ENCODE measurements around the gene TMEM204. TPM values are rescaled to one million over a fixed set of nuclear protein-coding genes. Genes with fewer than 3 reads are reported as not detected.

TMEM204 gene
- polyA plus RNA-seq, 4 donors: 1.6 to 23.8 (median 7.0) TPM

DNA sequence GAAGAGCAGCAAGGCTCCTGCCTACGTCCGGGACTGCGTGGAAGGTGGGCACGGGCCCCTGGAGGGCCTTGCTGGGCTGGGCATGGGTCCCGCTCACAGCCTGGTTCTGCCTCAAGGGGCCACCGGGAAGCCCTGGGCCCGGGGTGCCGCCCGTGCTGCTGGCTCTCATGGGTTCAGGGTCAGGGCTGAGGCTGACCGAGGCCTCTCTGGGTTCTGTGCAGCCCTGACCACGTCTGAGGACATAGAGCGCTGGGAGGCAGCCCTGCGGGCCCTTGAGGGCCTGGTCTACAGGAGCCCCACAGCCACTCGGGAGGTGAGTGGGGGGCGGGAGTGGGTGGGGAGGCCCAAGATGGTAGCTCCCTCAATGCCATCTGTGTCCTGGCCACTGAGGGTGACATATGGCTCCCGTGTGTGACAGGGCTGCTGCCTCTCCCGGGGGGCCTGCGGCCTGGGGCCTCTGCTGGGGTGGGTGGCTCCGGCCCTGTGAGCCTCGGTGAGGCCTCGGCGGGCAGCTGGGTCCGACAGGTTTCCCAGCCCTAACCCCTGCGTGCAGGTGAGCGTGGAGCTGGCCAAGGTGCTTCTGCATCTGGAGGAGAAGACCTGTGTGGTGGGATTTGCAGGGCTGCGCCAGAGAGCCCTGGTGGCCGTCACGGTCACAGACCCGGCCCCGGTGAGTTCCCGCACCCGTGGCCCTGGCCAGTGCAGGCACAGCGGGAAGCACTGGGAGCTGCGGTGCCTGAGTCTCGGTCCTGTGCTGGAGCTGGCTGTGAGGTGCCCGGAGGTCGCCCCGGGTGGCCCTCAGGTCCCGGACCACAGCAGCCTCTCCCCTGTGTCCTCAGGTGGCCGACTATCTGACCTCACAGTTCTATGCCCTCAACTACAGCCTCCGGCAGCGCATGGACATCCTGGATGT lies 31.1 kb upstream of the TMEM204 start:
- H3K36me3 ChIP-seq (ENCODE audit: control insufficient read depth in 3 of 3, insufficient read depth in 2 of 3, low read depth in 1 of 3, low read length in 3 of 3): peaks cover 2 to 91% (median 8%) of the 10 kb centered on the region in 3 donors
- H3K4me1 ChIP-seq (ENCODE audit: control insufficient read depth in 3 of 3, insufficient read depth in 2 of 3, low read depth in 1 of 3, low read length in 2 of 3): no peaks in the 10 kb centered on the region
- 97 to 98% (median 97%) methylated on average over 39 to 42 of the region's 42 CpGs for WGBS, 3 donors
- DNase-seq: no peak
- no peak for FAIRE-seq
- no peak overlapping the region for H3K4me3 ChIP-seq (ENCODE audit: low read depth in 1 of 3, low read length in 3 of 3)
- H3K27ac ChIP-seq (ENCODE audit: low read depth in 1 of 3, low read length in 2 of 3): no peak overlapping the region
- H3K27me3 ChIP-seq (ENCODE audit: control insufficient read depth in 3 of 3, insufficient read depth in 3 of 3, low read length in 3 of 3): no peaks in the 10 kb centered on the region
- no peaks in the 10 kb centered on the region for H3K9me3 ChIP-seq (ENCODE audit: control insufficient read depth in 2 of 2, insufficient read depth in 1 of 2, low read depth in 1 of 2, low read length in 1 of 2)

DNA sequence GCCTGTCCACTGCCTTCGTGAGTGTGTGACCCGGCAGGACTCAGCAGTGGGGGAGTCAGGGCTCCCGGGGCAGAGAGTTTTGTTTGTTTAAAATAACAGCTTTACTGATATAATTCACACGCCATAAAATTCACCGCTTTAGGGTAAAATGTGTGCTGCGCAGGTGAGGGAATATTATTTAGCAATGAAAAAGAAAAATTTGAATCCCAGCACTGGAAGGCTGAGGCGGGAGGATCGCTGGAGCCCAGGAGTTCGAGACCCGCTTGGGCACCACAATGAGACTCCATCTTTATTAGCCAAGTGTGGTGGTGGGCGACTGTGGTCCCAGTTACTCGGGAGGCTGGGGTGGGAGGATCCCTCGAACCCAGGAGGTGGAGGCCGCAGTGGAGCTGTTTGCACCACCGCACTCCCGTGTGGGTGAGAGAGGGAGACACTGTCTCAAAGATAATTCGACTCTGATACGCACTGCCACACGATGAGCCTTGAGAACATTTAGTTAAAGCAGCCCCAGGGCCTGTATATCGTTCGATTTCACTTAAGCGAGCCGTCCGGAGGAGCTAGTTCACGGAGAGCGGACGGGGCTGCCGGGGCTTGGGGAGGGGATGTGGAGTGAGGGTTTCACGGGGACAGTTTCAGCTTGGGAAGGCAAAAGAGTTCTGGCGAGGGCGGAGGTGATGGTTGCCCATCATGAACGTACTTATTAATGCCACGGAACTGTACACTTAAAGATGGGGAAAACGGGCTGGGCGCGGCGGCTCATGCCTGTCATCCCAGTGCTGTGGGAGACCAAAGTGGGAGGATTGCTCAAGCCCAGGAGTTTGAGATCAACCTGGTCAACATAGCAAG lies 30.1 kb upstream of the TMEM204 start:
- H3K4me1 ChIP-seq (ENCODE audit: control insufficient read depth in 3 of 3, insufficient read depth in 2 of 3, low read depth in 1 of 3, low read length in 2 of 3): no peaks in the 10 kb centered on the region
- peaks cover 2 to 90% (median 8%) of the 10 kb centered on the region in 3 donors for H3K36me3 ChIP-seq (ENCODE audit: control insufficient read depth in 3 of 3, insufficient read depth in 2 of 3, low read depth in 1 of 3, low read length in 3 of 3)
- H3K9me3 ChIP-seq (ENCODE audit: control insufficient read depth in 2 of 2, insufficient read depth in 1 of 2, low read depth in 1 of 2, low read length in 1 of 2): no peaks in the 10 kb centered on the region
- 96 to 97% (median 97%) methylated on average over 37 of the region's 37 CpGs for WGBS, 3 donors
- no peak for DNase-seq
- no peak overlapping the region for H3K4me3 ChIP-seq (ENCODE audit: low read depth in 1 of 3, low read length in 3 of 3)
- H3K27me3 ChIP-seq (ENCODE audit: control insufficient read depth in 3 of 3, insufficient read depth in 3 of 3, low read length in 3 of 3): no peaks in the 10 kb centered on the region
- FAIRE-seq: no peak
- H3K27ac ChIP-seq (ENCODE audit: low read depth in 1 of 3, low read length in 2 of 3): no peak overlapping the region

DNA sequence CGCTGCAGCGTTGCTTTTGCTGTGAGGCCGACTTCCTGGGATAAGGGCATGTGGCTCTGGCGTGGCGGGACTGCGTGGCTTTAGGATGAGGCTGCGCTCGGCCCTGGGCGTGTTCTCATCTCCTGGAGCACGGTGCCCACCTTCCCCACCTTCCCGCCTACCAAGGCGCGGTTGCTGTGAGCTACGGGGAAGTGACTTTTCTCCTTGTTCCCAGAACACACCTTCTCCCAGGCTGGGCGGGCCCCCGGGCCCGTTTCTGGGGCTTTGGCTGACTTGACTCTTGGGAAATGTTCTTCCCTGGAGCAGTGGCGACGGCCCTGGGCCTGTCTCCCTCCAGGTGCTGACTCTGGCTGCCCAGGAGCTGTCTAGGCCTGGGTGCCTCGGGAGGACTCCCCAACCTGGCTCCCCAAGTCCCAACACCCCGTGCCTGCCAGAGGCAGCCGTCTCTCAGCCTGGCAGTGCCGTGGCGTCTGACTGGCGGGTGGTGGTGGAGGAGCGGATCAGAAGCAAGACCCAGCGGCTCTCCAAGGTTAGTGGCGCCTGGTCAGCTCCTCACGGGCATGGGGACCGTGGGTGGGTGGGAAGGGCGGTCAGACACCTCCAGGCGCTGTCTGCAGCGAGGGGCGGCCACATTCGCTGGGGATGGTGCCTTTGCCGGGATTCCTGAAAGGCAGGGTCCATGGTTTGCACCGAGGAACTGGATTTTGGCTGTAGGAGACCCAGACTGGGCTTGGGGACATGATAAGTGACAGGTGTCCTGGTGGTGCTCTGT lies 28.2 kb upstream of the TMEM204 start:
- DNase-seq (no peak), FAIRE-seq (no peak)
- Histone ChIP-seq H3K9me3 (ENCODE audit: control insufficient read depth in 2 of 2, insufficient read depth in 1 of 2, low read depth in 1 of 2, low read length in 1 of 2) (no peaks in the 10 kb centered on the region), H3K4me1 (ENCODE audit: control insufficient read depth in 3 of 3, insufficient read depth in 2 of 3, low read depth in 1 of 3, low read length in 2 of 3) (no peaks in the 10 kb centered on the region), H3K4me3 (ENCODE audit: low read depth in 1 of 3, low read length in 3 of 3) (no peak overlapping the region), H3K27ac (ENCODE audit: low read depth in 1 of 3, low read length in 2 of 3) (no peak overlapping the region), H3K27me3 (ENCODE audit: control insufficient read depth in 3 of 3, insufficient read depth in 3 of 3, low read length in 3 of 3) (no peaks in the 10 kb centered on the region), H3K36me3 (ENCODE audit: control insufficient read depth in 3 of 3, insufficient read depth in 2 of 3, low read depth in 1 of 3, low read length in 3 of 3) (peaks cover 0 to 90% (median 14%) of the 10 kb centered on the region in 3 donors)
- 92 to 95% (median 94%) methylated on average over 32 to 37 of the region's 37 CpGs for WGBS, 3 donors

DNA sequence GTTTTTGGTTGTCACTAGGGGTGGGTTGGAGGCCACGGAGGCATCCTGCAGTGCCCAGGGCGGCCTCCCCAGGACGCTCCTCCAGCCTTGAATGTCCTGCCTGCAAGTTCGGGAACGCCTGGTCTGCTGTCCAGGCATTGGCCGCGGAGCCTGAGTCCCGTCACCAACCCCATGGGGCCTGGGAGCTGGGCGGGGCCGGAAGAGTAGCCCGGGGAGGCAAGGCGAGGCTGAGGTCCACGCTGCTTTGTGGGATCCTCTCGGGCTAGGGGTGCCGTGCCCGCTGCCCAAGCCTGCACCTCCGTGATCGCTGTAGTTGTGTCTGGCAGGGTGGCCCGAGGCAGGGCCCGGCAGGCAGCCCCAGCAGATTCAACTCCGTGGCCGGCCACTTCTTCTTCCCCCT lies 27.6 kb upstream of the TMEM204 start:
- no peaks in the 10 kb centered on the region for H3K27me3 ChIP-seq (ENCODE audit: control insufficient read depth in 3 of 3, insufficient read depth in 3 of 3, low read length in 3 of 3)
- DNase-seq: no peak
- FAIRE-seq: no peak
- 92 to 97% (median 93%) methylated on average over 21 to 22 of the region's 22 CpGs for WGBS, 3 donors
- no peak overlapping the region for H3K4me3 ChIP-seq (ENCODE audit: low read depth in 1 of 3, low read length in 3 of 3)
- H3K4me1 ChIP-seq (ENCODE audit: control insufficient read depth in 3 of 3, insufficient read depth in 2 of 3, low read depth in 1 of 3, low read length in 2 of 3): no peaks in the 10 kb centered on the region
- H3K36me3 ChIP-seq (ENCODE audit: control insufficient read depth in 3 of 3, insufficient read depth in 2 of 3, low read depth in 1 of 3, low read length in 3 of 3): peaks cover 0 to 90% (median 17%) of the 10 kb centered on the region in 3 donors
- H3K9me3 ChIP-seq (ENCODE audit: control insufficient read depth in 2 of 2, insufficient read depth in 1 of 2, low read depth in 1 of 2, low read length in 1 of 2): no peaks in the 10 kb centered on the region
- H3K27ac ChIP-seq (ENCODE audit: low read depth in 1 of 3, low read length in 2 of 3): no peak overlapping the region

DNA sequence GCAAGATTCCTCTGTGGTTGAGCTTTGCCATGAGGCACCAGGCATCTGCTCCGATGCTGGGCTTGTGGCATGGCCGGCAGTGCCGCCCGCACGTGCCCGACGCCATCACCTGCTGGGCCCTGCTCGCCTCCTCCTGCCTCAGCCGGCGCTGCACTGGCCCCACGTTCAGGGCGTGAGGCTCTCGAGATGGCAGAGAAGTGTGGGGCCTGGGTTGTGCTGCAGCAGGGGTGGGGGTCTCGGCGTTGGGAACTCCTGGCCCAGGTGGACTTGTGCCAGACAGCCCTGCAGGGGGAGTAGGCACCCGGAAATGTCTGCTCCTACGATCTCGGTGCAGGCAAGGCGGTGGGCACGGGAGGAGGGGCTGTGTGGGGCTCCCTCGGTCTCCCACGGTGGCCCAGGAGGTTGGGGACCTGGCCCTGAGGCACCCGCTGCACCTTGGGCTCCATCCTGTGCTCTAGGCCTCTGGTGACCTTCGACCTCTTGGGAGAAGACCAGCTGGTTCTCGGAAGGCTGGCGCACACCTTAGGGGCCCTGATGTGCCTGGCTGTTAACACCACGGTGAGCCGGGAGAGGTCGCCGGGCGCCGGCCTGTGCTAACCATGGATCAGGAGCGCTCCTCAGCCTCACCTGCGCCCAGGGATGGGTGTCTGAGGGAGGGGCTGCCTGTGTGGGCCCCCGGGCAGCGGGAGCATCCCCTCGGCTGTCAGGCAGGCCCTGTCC lies 26.8 kb upstream of the TMEM204 start:
- Histone ChIP-seq H3K27ac (ENCODE audit: low read depth in 1 of 3, low read length in 2 of 3) (no peak overlapping the region), H3K36me3 (ENCODE audit: control insufficient read depth in 3 of 3, insufficient read depth in 2 of 3, low read depth in 1 of 3, low read length in 3 of 3) (peaks cover 0 to 89% (median 13%) of the 10 kb centered on the region in 3 donors), H3K27me3 (ENCODE audit: control insufficient read depth in 3 of 3, insufficient read depth in 3 of 3, low read length in 3 of 3) (no peaks in the 10 kb centered on the region), H3K4me3 (ENCODE audit: low read depth in 1 of 3, low read length in 3 of 3) (no peak overlapping the region), H3K4me1 (ENCODE audit: control insufficient read depth in 3 of 3, insufficient read depth in 2 of 3, low read depth in 1 of 3, low read length in 2 of 3) (no peaks in the 10 kb centered on the region), H3K9me3 (ENCODE audit: control insufficient read depth in 2 of 2, insufficient read depth in 1 of 2, low read depth in 1 of 2, low read length in 1 of 2) (no peaks in the 10 kb centered on the region)
- FAIRE-seq (no peak), DNase-seq (no peak)
- WGBS, 3 donors: 81 to 88% (median 84%) methylated on average over 34 to 37 of the region's 37 CpGs

DNA sequence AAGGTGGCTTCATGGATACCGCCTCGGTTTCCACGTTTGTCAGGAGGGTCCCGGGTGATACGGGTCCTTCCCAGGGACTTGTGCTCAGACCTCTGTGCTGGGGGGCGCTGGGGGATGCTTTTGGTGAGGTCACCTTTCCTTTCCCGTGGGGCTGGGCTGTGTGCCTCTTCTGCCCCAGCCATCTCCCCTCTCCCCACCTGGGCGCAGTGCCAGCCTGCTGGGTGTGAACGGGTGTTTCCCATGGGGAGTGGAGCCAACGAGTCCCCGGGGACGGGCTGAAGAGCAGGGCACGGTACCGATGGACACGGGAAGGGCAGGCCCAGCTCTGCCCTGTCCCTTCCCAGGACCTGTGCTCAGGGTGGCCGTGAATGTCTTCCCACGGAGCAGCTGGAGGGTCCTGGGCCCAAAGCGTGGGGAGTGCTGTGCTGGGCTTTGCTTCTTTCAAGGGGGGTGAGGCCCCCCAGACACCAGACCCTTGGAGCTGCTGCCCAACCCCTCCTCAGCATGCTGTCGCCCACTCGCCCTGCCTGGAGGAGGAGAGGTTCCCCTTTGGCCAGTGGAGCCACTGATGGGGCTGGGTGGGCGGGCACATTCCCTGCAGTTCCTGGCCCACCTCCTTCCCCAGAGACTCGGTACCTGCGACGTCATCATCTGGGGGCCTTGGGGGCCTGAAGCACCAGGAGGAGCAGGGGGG lies 24.8 kb upstream of the TMEM204 start:
- Histone ChIP-seq H3K4me1 (ENCODE audit: control insufficient read depth in 3 of 3, insufficient read depth in 2 of 3, low read depth in 1 of 3, low read length in 2 of 3) (no peaks in the 10 kb centered on the region), H3K27me3 (ENCODE audit: control insufficient read depth in 3 of 3, insufficient read depth in 3 of 3, low read length in 3 of 3) (no peaks in the 10 kb centered on the region), H3K9me3 (ENCODE audit: control insufficient read depth in 2 of 2, insufficient read depth in 1 of 2, low read depth in 1 of 2, low read length in 1 of 2) (no peaks in the 10 kb centered on the region), H3K36me3 (ENCODE audit: control insufficient read depth in 3 of 3, insufficient read depth in 2 of 3, low read depth in 1 of 3, low read length in 3 of 3) (peaks cover 0 to 77% (median 11%) of the 10 kb centered on the region in 3 donors), H3K27ac (ENCODE audit: low read depth in 1 of 3, low read length in 2 of 3) (no peak overlapping the region), H3K4me3 (ENCODE audit: low read depth in 1 of 3, low read length in 3 of 3) (no peak overlapping the region)
- 82 to 83% (median 82%) methylated on average over 19 to 24 of the region's 24 CpGs for WGBS, 3 donors
- FAIRE-seq (no peak), DNase-seq (no peak)

DNA sequence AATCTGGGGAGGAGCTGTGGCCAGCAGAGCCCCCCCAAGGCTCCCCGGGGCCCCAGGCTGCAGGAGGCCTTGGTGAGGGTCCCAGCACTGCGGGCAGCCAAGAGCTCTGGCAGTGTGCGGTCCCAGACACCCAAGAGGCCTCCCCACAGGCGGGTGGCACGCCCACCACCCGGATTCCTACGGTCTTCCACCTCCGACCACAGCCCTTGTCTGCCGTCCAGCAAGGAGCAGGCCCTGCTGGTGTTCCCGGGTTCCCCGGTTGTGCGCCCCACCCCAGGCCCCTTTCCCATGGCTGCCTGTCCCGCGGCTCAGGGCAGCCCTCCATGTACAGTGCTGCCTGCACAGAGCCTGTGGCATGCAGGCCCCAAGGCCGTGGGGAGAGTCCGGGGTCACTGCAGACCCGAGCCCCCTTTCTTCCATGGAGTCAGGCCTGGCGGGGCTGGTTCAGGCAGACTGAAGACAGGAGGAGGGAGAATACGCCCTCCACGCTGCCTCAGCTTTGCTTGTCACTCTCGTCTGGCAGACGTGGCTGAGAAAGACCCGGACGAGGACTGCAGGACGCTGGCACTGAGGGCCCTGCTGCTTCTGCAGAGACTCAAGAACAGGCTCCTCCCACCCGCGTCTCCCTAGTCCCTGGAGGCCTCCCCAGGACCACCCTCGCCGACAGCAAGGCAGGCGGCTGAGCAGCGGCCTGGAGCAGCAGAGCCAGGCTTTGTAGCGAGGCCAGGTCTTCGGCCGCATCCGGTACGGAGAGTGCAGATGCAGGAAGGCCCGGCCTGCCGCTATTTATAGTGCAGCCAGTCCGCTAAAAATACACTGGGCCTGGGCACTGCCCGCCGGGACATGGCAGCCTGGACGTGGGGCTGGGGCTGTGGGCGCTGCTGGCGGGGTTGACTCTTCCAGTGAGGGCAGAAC lies 23.9 kb upstream of the TMEM204 start:
- H3K4me3 ChIP-seq (ENCODE audit: low read depth in 1 of 3, low read length in 3 of 3): no peak overlapping the region
- peaks cover 0 to 77% (median 11%) of the 10 kb centered on the region in 3 donors for H3K36me3 ChIP-seq (ENCODE audit: control insufficient read depth in 3 of 3, insufficient read depth in 2 of 3, low read depth in 1 of 3, low read length in 3 of 3)
- DNase-seq: no peak
- H3K27me3 ChIP-seq (ENCODE audit: control insufficient read depth in 3 of 3, insufficient read depth in 3 of 3, low read length in 3 of 3): no peaks in the 10 kb centered on the region
- no peak for FAIRE-seq
- WGBS, 3 donors: 80 to 87% (median 86%) methylated on average over 38 to 44 of the region's 44 CpGs
- H3K27ac ChIP-seq (ENCODE audit: low read depth in 1 of 3, low read length in 2 of 3): no peak overlapping the region
- H3K9me3 ChIP-seq (ENCODE audit: control insufficient read depth in 2 of 2, insufficient read depth in 1 of 2, low read depth in 1 of 2, low read length in 1 of 2): peaks cover 0 to 9% of the 10 kb centered on the region in 2 donors
- no peaks in the 10 kb centered on the region for H3K4me1 ChIP-seq (ENCODE audit: control insufficient read depth in 3 of 3, insufficient read depth in 2 of 3, low read depth in 1 of 3, low read length in 2 of 3)

All from small intestine (tissue), 7 donors.